Activated naive CD8-positive, alpha-beta T cell treated with anti-CD3 and anti-CD28 coated beads for 36 hours (primary cell): ENCODE results near the gene PTTG1IP. TPM values are rescaled to one million over a fixed set of nuclear protein-coding genes. Genes with fewer than 3 reads are reported as not detected.
"Not testable (repeated sequence)": the region's sequence is repeated elsewhere in the genome, so short reads cannot be mapped to it uniquely, and the experiment has no call there.

Experiments used
- DNase-seq: peaks from one replicate; pipeline ENCODE4 v3.0.0; 2021
- H3K27ac Mint-ChIP-seq: one replicate; pipeline ENCODE4 v1.8.0; 2022; ENCODE audit warnings: mild to moderate bottlenecking, moderate library complexity, mixed read lengths
- H3K27me3 Mint-ChIP-seq: one replicate; pipeline ENCODE4 v1.8.0; 2022; ENCODE audit warnings: mild to moderate bottlenecking, mixed read lengths
- H3K36me3 Mint-ChIP-seq: one replicate; pipeline ENCODE4 v1.8.0; 2021; ENCODE audit warnings: mild to moderate bottlenecking, mixed read lengths
- H3K4me1 Mint-ChIP-seq: one replicate; pipeline ENCODE4 v1.8.0; 2021; ENCODE audit warnings: mixed read lengths
- H3K4me3 Mint-ChIP-seq: one replicate; pipeline ENCODE4 v1.8.0; 2022; ENCODE audit warnings: mild to moderate bottlenecking, moderate library complexity, mixed read lengths
- H3K9me3 Mint-ChIP-seq: one replicate; pipeline ENCODE4 v1.8.0; 2022; ENCODE audit warnings: mixed read lengths
- total RNA-seq, 2 experiments: library from RNA; stranded (reverse); gene quantifications; one replicate each; pipeline ENCODE4 v1.2.3, GENCODE V29; 2021

PTTG1IP gene
- total RNA-seq, 2 experiments from 2014 or later: 40.3 to 44.7 TPM

GRCh38 chr21:44840771-44841170 lies 32.7 kb downstream of the PTTG1IP start:
- H3K9me3 Mint-ChIP-seq: no peaks in the 10 kb centered on the region
- H3K27ac Mint-ChIP-seq: no peak overlapping the region

DNA sequence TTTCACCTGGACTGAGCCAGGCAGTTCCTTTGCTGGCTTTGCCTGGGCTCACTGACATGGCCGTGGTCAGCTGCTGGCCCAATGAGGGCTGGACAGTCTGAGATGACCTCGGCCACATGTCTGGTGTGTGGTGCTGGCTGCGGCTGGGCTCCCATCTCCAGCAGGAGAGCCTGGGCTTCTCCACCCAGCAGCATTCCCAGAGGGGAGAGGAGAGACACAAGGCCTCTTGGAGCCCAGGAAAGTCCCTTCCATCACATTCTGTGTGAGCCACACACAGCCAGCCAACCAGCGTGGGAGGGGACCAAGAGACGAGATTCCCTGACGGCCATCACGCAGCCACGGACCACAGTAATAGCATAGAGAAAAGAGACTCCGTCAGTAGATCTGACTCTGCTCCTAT lies 34.5 kb downstream of the PTTG1IP start:
- DNase-seq: no peak
- H3K36me3 Mint-ChIP-seq: no peaks in the 10 kb centered on the region
- H3K9me3 Mint-ChIP-seq: no peaks in the 10 kb centered on the region
- no peaks in the 10 kb centered on the region for H3K4me1 Mint-ChIP-seq
- H3K27me3 Mint-ChIP-seq: peaks cover 7% of the 10 kb centered on the region
- H3K27ac Mint-ChIP-seq: no peak overlapping the region
- H3K4me3 Mint-ChIP-seq: no peak overlapping the region

More at GRCh38 chr21:44840771-44841170, 32.7 kb downstream of the PTTG1IP start:
- DNase-seq: no peak
- H3K4me3 Mint-ChIP-seq: no peak overlapping the region
- H3K36me3 Mint-ChIP-seq: no peaks in the 10 kb centered on the region
- H3K27me3 Mint-ChIP-seq: peaks cover 7% of the 10 kb centered on the region
- peaks cover 1% of the 10 kb centered on the region for H3K4me1 Mint-ChIP-seq

DNA sequence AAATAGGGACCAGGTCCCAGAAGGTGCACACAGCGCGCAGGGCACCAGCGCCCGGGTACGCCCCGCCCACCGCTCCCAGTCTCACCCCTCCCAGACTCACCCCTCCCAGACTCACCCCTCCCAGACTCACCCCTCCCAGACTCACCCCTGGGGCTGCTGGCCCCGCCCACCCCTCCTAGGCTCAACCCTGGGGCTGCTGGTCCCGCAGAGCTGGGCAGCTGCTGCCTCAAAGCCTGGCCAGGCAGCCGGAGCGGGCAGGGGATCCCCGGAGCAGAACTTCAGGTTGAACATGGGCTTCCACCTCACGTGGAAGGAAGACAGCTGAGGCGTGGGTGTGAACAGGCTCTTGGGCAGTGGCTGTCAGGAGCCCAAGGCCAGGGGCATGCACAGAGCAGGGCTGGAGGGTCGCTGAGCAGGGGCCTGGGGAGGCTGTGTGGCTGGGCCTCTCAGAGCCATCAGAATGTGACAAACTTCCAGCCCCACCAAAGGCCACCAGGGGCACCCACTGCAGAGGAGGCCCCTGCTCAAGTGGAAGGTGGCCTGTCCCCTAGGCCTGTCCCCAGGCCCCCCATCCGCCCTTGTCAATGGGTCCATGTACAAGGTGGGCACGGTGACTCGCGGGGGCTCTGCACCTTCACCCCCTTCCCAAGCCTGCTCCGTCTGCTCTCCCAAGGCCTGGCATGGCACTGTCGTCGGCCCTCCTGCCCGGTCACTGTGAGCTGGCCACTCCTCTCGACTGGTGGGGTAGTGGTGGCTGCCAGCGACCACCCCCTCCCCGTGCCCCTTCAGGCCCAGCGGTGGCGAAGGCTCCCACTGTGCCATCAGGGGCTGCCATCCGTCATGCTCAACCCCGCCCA lies 35.2 kb downstream of the PTTG1IP start:
- no peaks in the 10 kb centered on the region for H3K36me3 Mint-ChIP-seq
- H3K9me3 Mint-ChIP-seq: no peaks in the 10 kb centered on the region
- H3K4me3 Mint-ChIP-seq: no peak overlapping the region
- peaks cover 7% of the 10 kb centered on the region for H3K27me3 Mint-ChIP-seq
- H3K27ac Mint-ChIP-seq: no peak overlapping the region
- H3K4me1 Mint-ChIP-seq: no peaks in the 10 kb centered on the region
- no peak for DNase-seq

DNA sequence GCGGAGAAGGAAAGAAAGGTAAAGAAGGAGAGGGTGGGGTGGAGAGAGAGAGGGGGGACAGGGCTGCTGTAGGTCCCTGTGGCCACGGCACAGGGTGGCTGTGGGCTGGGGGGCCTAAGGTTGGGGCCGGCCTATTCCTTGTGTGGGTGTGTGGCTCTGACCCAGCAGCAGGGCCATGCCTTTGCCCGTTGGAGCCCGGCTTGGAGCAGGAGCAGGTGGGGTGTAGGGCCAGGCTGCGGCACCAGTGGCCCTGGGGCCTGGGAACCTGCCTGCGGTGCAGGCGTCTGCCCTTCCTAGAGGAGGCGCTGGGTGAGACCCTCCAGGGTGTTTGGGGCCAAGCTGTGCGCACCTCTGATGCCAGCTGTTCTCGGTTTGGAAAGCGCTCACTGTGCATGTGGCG lies 36.0 kb downstream of the PTTG1IP start:
- H3K27ac Mint-ChIP-seq: no peak overlapping the region
- DNase-seq: no peak
- H3K27me3 Mint-ChIP-seq: peaks cover 7% of the 10 kb centered on the region
- H3K9me3 Mint-ChIP-seq: no peaks in the 10 kb centered on the region
- no peaks in the 10 kb centered on the region for H3K36me3 Mint-ChIP-seq
- no peak overlapping the region for H3K4me3 Mint-ChIP-seq
- H3K4me1 Mint-ChIP-seq: no peaks in the 10 kb centered on the region

DNA sequence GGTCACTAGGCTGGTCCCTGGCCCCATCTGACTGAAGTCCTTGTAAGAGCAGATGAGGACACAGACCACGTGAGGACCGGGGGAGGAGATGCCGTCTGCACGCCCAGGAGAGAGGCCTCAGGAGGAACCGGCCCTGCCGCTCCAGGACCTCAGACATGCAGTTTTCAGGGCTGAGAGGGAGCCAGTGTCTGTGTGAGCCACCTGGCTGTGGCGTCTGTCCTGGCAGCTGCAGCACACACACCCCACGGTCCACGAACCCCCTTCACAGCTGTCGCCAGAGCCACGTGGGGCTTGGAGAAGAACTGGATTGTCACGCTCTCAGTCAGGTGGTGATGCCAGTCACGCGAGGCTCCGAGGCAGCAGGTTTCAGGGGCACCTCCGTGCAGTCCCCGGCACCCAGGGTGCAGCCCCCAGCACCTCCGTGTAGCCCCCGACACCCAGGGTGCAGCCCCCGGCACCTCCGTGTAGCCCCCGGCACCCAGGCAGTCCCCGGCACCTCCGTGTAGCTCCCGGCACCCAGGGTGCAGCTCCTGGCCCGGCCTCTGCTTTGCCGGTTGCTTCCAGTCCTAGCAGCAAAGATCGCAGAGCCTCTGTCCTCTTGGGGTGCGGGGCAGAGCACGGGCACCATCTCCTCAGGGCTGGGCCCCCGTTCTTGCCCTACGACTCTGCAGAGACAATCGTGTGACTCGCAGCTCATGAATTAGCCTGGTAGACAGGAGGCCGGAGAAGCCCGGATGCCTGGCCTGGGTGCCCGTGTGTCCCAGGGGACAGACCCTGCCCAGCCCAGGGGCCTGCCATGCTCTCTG lies 36.6 kb downstream of the PTTG1IP start:
- Mint-ChIP-seq H3K9me3 (no peaks in the 10 kb centered on the region), H3K4me3 (no peak overlapping the region), H3K27me3 (peaks cover 7% of the 10 kb centered on the region), H3K27ac (no peak overlapping the region), H3K4me1 (no peaks in the 10 kb centered on the region), H3K36me3 (no peaks in the 10 kb centered on the region)
- DNase-seq: no peak

DNA sequence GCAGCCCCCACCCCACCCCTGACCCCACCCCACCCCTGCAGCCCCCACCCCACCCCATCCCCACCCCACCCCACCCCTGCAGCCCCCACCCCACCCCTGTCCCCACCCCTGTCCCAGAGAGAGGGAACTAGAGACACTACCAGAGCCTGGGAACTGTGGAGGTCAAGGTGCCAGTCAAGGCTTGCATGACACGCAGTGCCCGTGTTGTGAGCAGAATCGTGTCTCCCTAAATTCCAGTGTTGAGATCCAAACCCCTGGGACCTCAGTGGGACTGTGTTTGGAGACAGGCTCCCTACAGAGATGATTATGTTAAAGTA lies 37.2 kb downstream of the PTTG1IP start:
- H3K9me3 Mint-ChIP-seq: no peaks in the 10 kb centered on the region

DNA sequence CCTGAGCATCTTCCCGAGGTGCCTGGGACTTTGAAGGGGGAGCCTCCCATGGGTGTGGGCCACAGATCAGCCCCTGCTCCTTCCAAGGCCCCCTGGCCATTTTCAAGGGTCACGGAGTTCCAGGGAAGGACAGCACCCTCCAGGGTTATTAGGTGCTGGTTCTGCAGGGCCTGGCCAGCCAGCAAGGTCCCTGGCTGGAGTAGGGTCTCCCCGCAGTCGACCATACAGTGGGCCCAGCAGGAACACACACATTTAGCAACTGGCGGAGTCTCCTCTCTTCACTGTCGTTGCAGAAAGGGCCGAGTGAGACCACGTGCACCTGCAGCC lies 37.9 kb downstream of the PTTG1IP start:
- Mint-ChIP-seq H3K9me3 (no peaks in the 10 kb centered on the region), H3K4me3 (no peak overlapping the region), H3K4me1 (peaks cover 7% of the 10 kb centered on the region), H3K27ac (no peak overlapping the region), H3K27me3 (peaks cover 4% of the 10 kb centered on the region), H3K36me3 (no peaks in the 10 kb centered on the region)
- DNase-seq: no peak

More for the DNA sequence above, 37.2 kb downstream of the PTTG1IP start:
- no peak overlapping the region for H3K4me3 Mint-ChIP-seq
- DNase-seq: no peak
- peaks cover 2% of the 10 kb centered on the region for H3K4me1 Mint-ChIP-seq
- H3K36me3 Mint-ChIP-seq: no peaks in the 10 kb centered on the region
- H3K27me3 Mint-ChIP-seq: peaks cover 4% of the 10 kb centered on the region
- H3K27ac Mint-ChIP-seq: no peak overlapping the region

DNA sequence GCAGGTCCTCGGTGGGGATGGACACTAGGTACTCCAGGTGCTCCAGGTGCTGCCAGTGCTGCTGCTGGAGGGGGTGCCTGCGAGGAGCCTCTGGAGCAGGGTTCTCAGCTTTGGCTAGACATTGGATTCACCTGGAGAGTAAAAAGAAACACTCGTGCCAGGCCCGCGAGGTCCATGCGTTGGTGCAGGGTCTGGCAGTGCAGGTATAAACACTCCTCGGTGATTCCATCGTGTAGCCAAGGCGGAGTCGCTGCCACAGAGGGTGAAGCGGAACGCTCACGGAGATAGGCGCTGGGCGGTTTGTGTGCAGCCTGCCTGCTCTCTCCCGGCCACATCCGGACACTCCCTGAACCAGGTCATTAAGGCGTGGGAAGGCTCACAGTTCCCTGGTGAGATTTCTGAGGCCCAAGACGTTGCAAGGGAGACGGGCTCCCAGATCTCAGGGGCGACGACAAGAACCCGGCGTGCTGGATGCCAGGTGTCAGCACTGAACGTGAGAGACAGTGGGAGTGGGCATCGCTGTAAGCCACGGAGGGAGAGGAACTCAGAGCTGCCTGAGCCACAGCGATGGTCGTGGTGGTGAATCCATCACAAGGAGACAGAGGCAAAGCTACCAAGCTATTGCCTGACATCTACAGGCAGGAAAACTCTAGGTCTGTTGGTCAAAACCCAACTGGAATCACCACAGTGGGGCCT lies 38.4 kb downstream of the PTTG1IP start:
- Mint-ChIP-seq H3K36me3 (no peaks in the 10 kb centered on the region), H3K27ac (no peak overlapping the region), H3K4me3 (no peak overlapping the region), H3K27me3 (peaks cover 4% of the 10 kb centered on the region), H3K4me1 (peaks cover 9% of the 10 kb centered on the region), H3K9me3 (no peaks in the 10 kb centered on the region)
- DNase-seq: no peak

GRCh38 chr21:44834231-44834950 lies 39.1 kb downstream of the PTTG1IP start:
- Mint-ChIP-seq H3K36me3 (no peaks in the 10 kb centered on the region), H3K27ac (no peak overlapping the region), H3K4me1 (peaks cover 16% of the 10 kb centered on the region), H3K4me3 (no peak overlapping the region), H3K27me3 (peaks cover 4% of the 10 kb centered on the region), H3K9me3 (no peaks in the 10 kb centered on the region)
- no peak for DNase-seq

DNA sequence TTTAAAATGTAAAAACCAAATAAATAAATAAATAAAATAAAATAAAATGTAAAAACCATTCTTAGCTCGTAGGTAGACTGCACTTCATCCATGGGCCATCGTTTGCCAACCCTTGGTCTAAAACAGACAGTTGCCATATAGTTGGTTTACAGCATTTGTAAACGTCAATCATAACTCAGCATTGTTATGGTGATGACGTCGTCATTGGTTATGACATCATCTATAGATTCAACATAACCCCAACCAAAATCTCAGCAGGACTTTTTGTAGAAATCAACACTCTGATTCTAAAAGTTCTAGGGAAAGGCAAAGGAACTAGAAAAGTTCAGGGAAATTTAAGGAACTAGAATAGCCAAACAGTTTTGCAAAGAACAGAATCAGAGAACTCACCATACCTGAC lies 39.8 kb downstream of the PTTG1IP start:
- peaks cover 2% of the 10 kb centered on the region for H3K9me3 Mint-ChIP-seq
- no peak overlapping the region for H3K4me3 Mint-ChIP-seq
- peaks cover 19% of the 10 kb centered on the region for H3K4me1 Mint-ChIP-seq
- H3K27ac Mint-ChIP-seq: no peak overlapping the region
- H3K27me3 Mint-ChIP-seq: peaks cover 4% of the 10 kb centered on the region
- H3K36me3 Mint-ChIP-seq: no peaks in the 10 kb centered on the region
- DNase-seq: no peak

- H3K9me3 Mint-ChIP-seq, H3K27me3 Mint-ChIP-seq, H3K36me3 Mint-ChIP-seq, DNase-seq, H3K27ac Mint-ChIP-seq, H3K4me3 Mint-ChIP-seq: not testable (repeated sequence)
- H3K4me1 Mint-ChIP-seq: peaks cover 19% of the 10 kb centered on the region
Measured at GRCh38 chr21:44832516-44833255, 40.8 kb downstream of the PTTG1IP start.

DNA sequence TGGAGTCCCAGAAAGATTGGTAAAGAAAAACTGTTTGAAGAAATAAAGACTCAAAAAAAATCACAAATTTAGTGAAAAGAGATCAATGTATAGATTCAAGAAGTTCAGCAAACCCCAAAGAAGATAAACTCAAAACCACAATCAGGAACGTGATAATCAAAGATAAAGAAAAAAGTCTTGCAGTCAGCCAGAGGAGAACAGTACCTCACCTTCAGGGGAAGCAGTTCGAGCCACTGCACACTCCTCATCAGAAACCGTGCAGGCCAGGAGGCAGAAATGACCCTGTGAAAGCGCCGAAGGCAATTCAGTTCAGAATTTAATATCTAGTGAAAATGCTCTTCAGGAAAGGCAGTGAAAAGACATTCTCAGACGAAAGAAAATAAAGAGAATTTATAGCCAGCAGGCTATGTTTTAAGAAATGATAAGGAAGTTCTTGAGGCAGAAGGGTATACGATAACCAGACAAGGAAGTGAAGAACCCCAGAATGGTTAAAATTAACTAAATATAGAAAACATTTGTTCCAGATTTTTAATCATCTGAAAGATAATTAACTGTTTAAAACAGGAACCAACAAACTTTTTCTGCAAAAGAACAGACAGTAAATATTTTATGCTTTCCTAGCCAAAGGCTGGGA lies 42.1 kb downstream of the PTTG1IP start:
- peaks cover 19% of the 10 kb centered on the region for H3K4me1 Mint-ChIP-seq
- no peak overlapping the region for H3K4me3 Mint-ChIP-seq
- no peak overlapping the region for H3K27ac Mint-ChIP-seq
- no peak for DNase-seq
- peaks cover 7% of the 10 kb centered on the region for H3K36me3 Mint-ChIP-seq
- peaks cover 15% of the 10 kb centered on the region for H3K9me3 Mint-ChIP-seq
- no peaks in the 10 kb centered on the region for H3K27me3 Mint-ChIP-seq

GRCh38 chr21:44829507-44830092 lies 43.9 kb downstream of the PTTG1IP start:
- H3K9me3 Mint-ChIP-seq: peaks cover 15% of the 10 kb centered on the region
- DNase-seq: no peak
- H3K27ac Mint-ChIP-seq: peak overlapping the region; percentile 19

More at GRCh38 chr21:44829507-44830092, 43.9 kb downstream of the PTTG1IP start:
- H3K27me3 Mint-ChIP-seq: no peaks in the 10 kb centered on the region
- H3K4me1 Mint-ChIP-seq: peaks cover 19% of the 10 kb centered on the region
- H3K4me3 Mint-ChIP-seq: no peak overlapping the region
- H3K36me3 Mint-ChIP-seq: peaks cover 7% of the 10 kb centered on the region
